Measurements from ENCODE around the gene ECM2.

DNA sequence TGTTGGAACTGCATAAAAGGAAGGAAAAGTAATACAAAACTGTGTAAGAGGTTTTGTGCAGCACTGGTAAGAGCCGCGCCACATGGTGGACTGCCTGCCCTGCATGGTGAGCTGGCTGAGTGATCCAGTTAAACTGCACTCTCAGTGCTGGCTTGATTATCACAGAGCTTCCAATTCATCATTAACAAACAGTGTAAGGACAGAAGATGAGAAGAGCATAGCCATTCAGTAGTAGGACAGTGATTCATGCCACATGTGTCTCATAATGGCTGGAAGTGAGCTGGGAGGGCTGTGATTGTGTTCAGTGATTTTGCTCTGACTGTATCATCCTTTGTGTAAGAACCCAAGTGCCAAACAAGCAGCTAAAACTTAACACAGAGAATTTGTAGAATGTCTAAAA is 67.6 kb downstream of the ECM2 start:
- TF ChIP-seq EZH2 (optimal IDR thresholded peaks at IDR 0.05; ENCODE audit: low read depth, low read length), result no peak
- no peak for TF ChIP-seq CTCF (IDR thresholded peaks at IDR 0.05; ENCODE audit: low read length)
- TF ChIP-seq EZH2phosphoT487 (IDR thresholded peaks at IDR 0.05; ENCODE audit: low read length), result no peak

Measured in MM.1S (cell line).